SJCRH30 (cell line): Measurements from ENCODE around the gene KCP. TPM values are rescaled to one million over a fixed set of nuclear protein-coding genes. Genes with fewer than 3 reads are reported as not detected.
"Not testable (repeated sequence)": the region's sequence is repeated elsewhere in the genome, so short reads cannot be mapped to it uniquely, and the experiment has no call there.

Experiments
- DNase-seq, 2 experiments: peaks; one replicate each; pipeline ENCODE4 v3.0.0-alpha.2; 2015 to 2020
- H3K27ac ChIP-seq: fragments of 250-450 bp; sonication (Bioruptor Pico); 2 replicates; pipeline ENCODE4 v1.5.1; 2020; ENCODE audit warnings: mild to moderate bottlenecking, moderate library complexity
- H3K27me3 ChIP-seq: fragments of 250-450 bp; sonication (Bioruptor Pico); 2 replicates; pipeline ENCODE4 v1.5.1; 2020; ENCODE audit warnings: mild to moderate bottlenecking, moderate library complexity
- H3K36me3 ChIP-seq: fragments of 250-450 bp; sonication (Bioruptor Pico); 2 replicates; pipeline ENCODE4 v1.5.1; 2020; ENCODE audit warnings: mild to moderate bottlenecking, moderate library complexity
- H3K4me1 ChIP-seq: fragments of 250-450 bp; sonication (Bioruptor Pico); 2 replicates; pipeline ENCODE4 v1.5.1; 2020; ENCODE audit warnings: mild to moderate bottlenecking, moderate library complexity
- H3K4me3 ChIP-seq: fragments of 250-450 bp; sonication (Bioruptor Pico); 2 replicates; pipeline ENCODE4 v1.5.1; 2020; ENCODE audit warnings: mild to moderate bottlenecking, moderate library complexity
- H3K9me3 ChIP-seq: fragments of 250-450 bp; sonication (Bioruptor Pico); replicated peaks from 2 replicates; pipeline ENCODE4 v1.5.1; 2020; ENCODE audit warnings: mild to moderate bottlenecking, moderate library complexity
- total RNA-seq: library from RNA; depleted of rRNA; stranded (reverse); fragments of >200 nt; shearing (Covaris generic); gene quantifications from 2 replicates; pipeline ENCODE4 v1.2.3, GENCODE V29; 2014

KCP gene
- total RNA-seq, 1 experiment from 2014 or later = 0.20 TPM

GRCh38 chr7:128919241-128919640, 8.7 kb upstream of the KCP start:
- H3K4me3 ChIP-seq = no peak overlapping the region
- H3K4me1 ChIP-seq = peaks cover 6% of the 10 kb centered on the region; the same call in 1 of the 2 replicates
- H3K27me3 ChIP-seq = peaks cover 12% of the 10 kb centered on the region
- H3K36me3 ChIP-seq = no peaks in the 10 kb centered on the region
- H3K27ac ChIP-seq = no peak overlapping the region
- no peak for DNase-seq
- no peaks in the 10 kb centered on the region for H3K9me3 ChIP-seq

- Histone ChIP-seq H3K36me3 (no peaks in the 10 kb centered on the region), H3K27me3 (peaks cover 14% of the 10 kb centered on the region; the same call in 1 of the 2 replicates), H3K9me3 (no peaks in the 10 kb centered on the region), H3K27ac (no peak overlapping the region), H3K4me1 (peaks cover 6% of the 10 kb centered on the region; the same call in 1 of the 2 replicates), H3K4me3 (no peak overlapping the region)
- no peak for DNase-seq
Measured at GRCh38 chr7:128918016-128918665, 7.6 kb upstream of the KCP start.

- Histone ChIP-seq H3K9me3 (no peaks in the 10 kb centered on the region), H3K36me3 (no peaks in the 10 kb centered on the region), H3K27me3 (peaks cover 10% of the 10 kb centered on the region; the same call in 1 of the 2 replicates), H3K4me1 (peaks cover 6% of the 10 kb centered on the region; the same call in 1 of the 2 replicates), H3K27ac (no peak overlapping the region), H3K4me3 (no peak overlapping the region)
- DNase-seq = no peak
Measured at GRCh38 chr7:128917122-128917521, 6.6 kb upstream of the KCP start.

- no peak overlapping the region for H3K27ac ChIP-seq
- no peak overlapping the region for H3K4me3 ChIP-seq
- H3K36me3 ChIP-seq = no peaks in the 10 kb centered on the region
- no peaks in the 10 kb centered on the region for H3K9me3 ChIP-seq
- peaks cover 10% of the 10 kb centered on the region; the same call in 1 of the 2 replicates for H3K27me3 ChIP-seq
- DNase-seq = no peak
- H3K4me1 ChIP-seq = peaks cover 6% of the 10 kb centered on the region; the same call in 1 of the 2 replicates
Measured at GRCh38 chr7:128916643-128916915, 6.1 kb upstream of the KCP start.

GRCh38 chr7:128915841-128916642, 5.5 kb upstream of the KCP start:
- no peaks in the 10 kb centered on the region for H3K36me3 ChIP-seq
- no peak for DNase-seq
- H3K4me1 ChIP-seq = peaks cover 3% of the 10 kb centered on the region; the same call in 1 of the 2 replicates
- no peaks in the 10 kb centered on the region for H3K9me3 ChIP-seq
- H3K27ac ChIP-seq = no peak overlapping the region
- no peak overlapping the region for H3K4me3 ChIP-seq
- H3K27me3 ChIP-seq = peaks cover 10% of the 10 kb centered on the region; the same call in 1 of the 2 replicates

GRCh38 chr7:128915271-128915819, 4.8 kb upstream of the KCP start:
- Histone ChIP-seq H3K9me3 (no peaks in the 10 kb centered on the region), H3K27ac (no peak overlapping the region), H3K36me3 (no peaks in the 10 kb centered on the region), H3K4me1 (no peaks in the 10 kb centered on the region), H3K27me3 (peaks cover 10% of the 10 kb centered on the region; the same call in 1 of the 2 replicates), H3K4me3 (no peak overlapping the region)
- no peak for DNase-seq

- no peaks in the 10 kb centered on the region; the same call in 1 of the 2 replicates for H3K4me1 ChIP-seq
- no peaks in the 10 kb centered on the region for H3K36me3 ChIP-seq
- no peak overlapping the region for H3K27ac ChIP-seq
- peaks cover 10% of the 10 kb centered on the region; the same call in 1 of the 2 replicates for H3K27me3 ChIP-seq
- H3K9me3 ChIP-seq = no peaks in the 10 kb centered on the region
- no peak overlapping the region for H3K4me3 ChIP-seq
- no peak for DNase-seq
Measured at GRCh38 chr7:128914566-128915151, 4.2 kb upstream of the KCP start.

GRCh38 chr7:128913870-128914565, 3.5 kb upstream of the KCP start:
- H3K27me3 ChIP-seq = peaks cover 10% of the 10 kb centered on the region; the same call in 1 of the 2 replicates

GRCh38 chr7:128912709-128913495, 2.4 kb upstream of the KCP start:
- H3K27me3 ChIP-seq = peaks cover 10% of the 10 kb centered on the region; the same call in 1 of the 2 replicates
- H3K4me1 ChIP-seq, H3K4me3 ChIP-seq, DNase-seq, H3K9me3 ChIP-seq, H3K27ac ChIP-seq, H3K36me3 ChIP-seq: not testable (repeated sequence)

More at GRCh38 chr7:128913870-128914565, 3.5 kb upstream of the KCP start:
- Histone ChIP-seq H3K27ac (no peak overlapping the region), H3K4me3 (no peak overlapping the region), H3K4me1 (peaks cover 5% of the 10 kb centered on the region; the same call in 1 of the 2 replicates), H3K36me3 (no peaks in the 10 kb centered on the region), H3K9me3 (no peaks in the 10 kb centered on the region)
- DNase-seq = no peak

GRCh38 chr7:128912281-128912680, 1.8 kb upstream of the KCP start:
- no peaks in the 10 kb centered on the region for H3K36me3 ChIP-seq
- peaks cover 10% of the 10 kb centered on the region; the same call in 1 of the 2 replicates for H3K27me3 ChIP-seq
- no peak for DNase-seq
- no peak overlapping the region for H3K4me3 ChIP-seq
- no peaks in the 10 kb centered on the region for H3K9me3 ChIP-seq
- H3K4me1 ChIP-seq = peaks cover 5% of the 10 kb centered on the region; the same call in 1 of the 2 replicates
- no peak overlapping the region for H3K27ac ChIP-seq

- H3K27ac ChIP-seq = no peak overlapping the region
- H3K4me3 ChIP-seq = no peak overlapping the region
- H3K4me1 ChIP-seq = peaks cover 5% of the 10 kb centered on the region; the same call in 1 of the 2 replicates
- H3K36me3 ChIP-seq = no peaks in the 10 kb centered on the region
- no peaks in the 10 kb centered on the region for H3K9me3 ChIP-seq
- peak; percentile 45 to 64 for DNase-seq
- peaks cover 10% of the 10 kb centered on the region; the same call in 1 of the 2 replicates for H3K27me3 ChIP-seq
Measured at GRCh38 chr7:128911423-128912031, 1.0 kb upstream of the KCP start.

- DNase-seq = peak; percentile 83 to 86
- Histone ChIP-seq H3K36me3 (no peaks in the 10 kb centered on the region), H3K27me3 (peaks cover 10% of the 10 kb centered on the region; the same call in 1 of the 2 replicates)
Measured at GRCh38 chr7:128909625-128910568, 612 bp downstream of the KCP start.

More at GRCh38 chr7:128909625-128910568, 612 bp downstream of the KCP start:
- H3K4me3 ChIP-seq = peak overlapping the region; percentile 64
- H3K4me1 ChIP-seq = peaks cover 5% of the 10 kb centered on the region; the same call in 1 of the 2 replicates
- no peak overlapping the region for H3K27ac ChIP-seq
- H3K9me3 ChIP-seq = no peaks in the 10 kb centered on the region; the same call in 1 of the 2 replicates
